GM12865 (cell line): ENCODE measurements around the gene GPR148.
A peak's percentile ranks its signal among the peaks of the same experiment; 100 is the strongest.
"Not testable (repeated sequence)": the region's sequence is repeated elsewhere in the genome, so short reads cannot be mapped to it uniquely, and the experiment has no call there.

Experiments used
- DNase-seq: peaks from one replicate; pipeline ENCODE4 v3.0.0; 2010; ENCODE audit warnings: low read depth
- H3K4me3 ChIP-seq: 2 replicates; pipeline ENCODE4 v1.5.1; 2011; ENCODE audit warnings: mild to moderate bottlenecking, low read depth, low read length, control low read depth
- CTCF ChIP-seq: IDR thresholded peaks from 2 replicates; pipeline ENCODE4 v1.5.1; 2011; ENCODE audit warnings: low read length, control low read depth, low read depth, inconsistent platforms; ENCODE audit not compliant: insufficient read depth; ENCODE audit errors: missing control alignments

Gene GPR148

GRCh38 chr2:130727286-130727924, 1.5 kb upstream of the GPR148 start:
- no peak for TF ChIP-seq CTCF
- peak; percentile 88 for DNase-seq
- peak overlapping the region; percentile 52 for H3K4me3 ChIP-seq

GRCh38 chr2:130728007-130728454, 839 bp upstream of the GPR148 start:
- TF ChIP-seq CTCF: no peak
- H3K4me3 ChIP-seq: peak overlapping the region; percentile 2; the same call in 1 of the 2 replicates
- DNase-seq: peak; percentile 18

GRCh38 chr2:130729322-130730299, 741 bp downstream of the GPR148 start:
- no peak for TF ChIP-seq CTCF
- no peak overlapping the region for H3K4me3 ChIP-seq
- no peak for DNase-seq

GRCh38 chr2:130732257-130732656, 3.4 kb downstream of the GPR148 start:
- H3K4me3 ChIP-seq, DNase-seq: not testable (repeated sequence)

- DNase-seq: no peak
- H3K4me3 ChIP-seq: no peak overlapping the region
- no peak for TF ChIP-seq CTCF
Observed at GRCh38 chr2:130735200-130735599, 6.3 kb downstream of the GPR148 start.

- DNase-seq: no peak
- no peak for TF ChIP-seq CTCF
Observed at GRCh38 chr2:130736487-130736886, 7.6 kb downstream of the GPR148 start.

GRCh38 chr2:130737592-130737991, 8.7 kb downstream of the GPR148 start:
- no peak overlapping the region for H3K4me3 ChIP-seq
- no peak for DNase-seq
- TF ChIP-seq CTCF: no peak

More at GRCh38 chr2:130736487-130736886, 7.6 kb downstream of the GPR148 start:
- H3K4me3 ChIP-seq: no peak overlapping the region
